Prostate gland (tissue), 2 donors: ENCODE data around the gene SLC16A12.

Source experiments
- CTCF ChIP-seq, 4 experiments: fragments of 200-600 bp in 2 of 4; fragments of 450-650 bp in 2 of 4; sonication (generic) in 2 of 4; IDR thresholded peaks; 1 replicate in 3 of 4; 2 replicates in 1 of 4; pipeline ENCODE4 v1.5.1; 2016 to 2019; ENCODE audit warnings: antibody characterized with exemption in 4 of 4, mild to moderate bottlenecking in 2 of 4, moderate library complexity in 2 of 4
- POLR2AphosphoS5 ChIP-seq: sonication (generic); formaldehyde crosslinking; IDR thresholded peaks from one replicate; pipeline ENCODE4 v1.6.1; 2017; ENCODE audit warnings: antibody characterized with exemption

GRCh38 chr10:89540420-89540949 lies 5.1 kb upstream of the SLC16A12 start:
- TF ChIP-seq POLR2AphosphoS5 = no peak
- no peak for TF ChIP-seq CTCF (IDR thresholded peaks at IDR 0.05)
